Smooth muscle cell (in vitro differentiated cells): ENCODE results near the gene BBS12. TPM values are rescaled to one million over a fixed set of nuclear protein-coding genes. Genes with fewer than 3 reads are reported as not detected.

Experiments used
- DNase-seq: peaks from one replicate; lab custom pipeline; 2025; ENCODE audit not compliant: unreplicated experiment; lab: John Stamatoyannopoulos, UW
- H2AFZ ChIP-seq: fragments of 200-600 bp; sonication (generic); 2 replicates; pipeline ENCODE4 v1.6.0; 2016; ENCODE audit warnings: antibody characterized with exemption, low read depth, mild to moderate bottlenecking
- H3F3A ChIP-seq: fragments of 200-600 bp; sonication (generic); 2 replicates; pipeline ENCODE4 v1.6.0; 2017; ENCODE audit warnings: antibody characterized with exemption, low read depth
- H3K27ac ChIP-seq: fragments of 200-600 bp; sonication (generic); 2 replicates; pipeline ENCODE4 v1.5.1; 2016; ENCODE audit warnings: low read depth, mild to moderate bottlenecking
- H3K27me3 ChIP-seq: fragments of 200-600 bp; sonication (generic); 2 replicates; pipeline ENCODE4 v1.6.1; 2016; ENCODE audit warnings: low read depth, mild to moderate bottlenecking
- H3K36me3 ChIP-seq: fragments of 200-600 bp; sonication (generic); 2 replicates; pipeline ENCODE4 v1.5.1; 2016; ENCODE audit warnings: low read depth
- H3K4me1 ChIP-seq: fragments of 200-600 bp; sonication (generic); 2 replicates; pipeline ENCODE4 v1.5.1; 2016; ENCODE audit warnings: low read depth
- H3K4me2 ChIP-seq: fragments of 200-600 bp; sonication (generic); 2 replicates; pipeline ENCODE4 v1.6.0; 2016; ENCODE audit warnings: mild to moderate bottlenecking
- H3K4me3 ChIP-seq: fragments of 200-600 bp; sonication (generic); 2 replicates; pipeline ENCODE4 v1.5.1; 2016; ENCODE audit warnings: mild to moderate bottlenecking
- H3K79me2 ChIP-seq: fragments of 200-600 bp; sonication (generic); 2 replicates; pipeline ENCODE4 v1.6.0; 2016; ENCODE audit warnings: low read depth, mild to moderate bottlenecking
- H3K9ac ChIP-seq: fragments of 200-600 bp; sonication (generic); 2 replicates; pipeline ENCODE4 v1.6.0; 2016; ENCODE audit warnings: low read depth
- H3K9me3 ChIP-seq: fragments of 200-600 bp; sonication (generic); replicated peaks from 2 replicates; pipeline ENCODE4 v1.5.1; 2016; ENCODE audit warnings: low read depth
- H4K20me1 ChIP-seq: fragments of 200-600 bp; sonication (generic); 2 replicates; pipeline ENCODE4 v1.6.0; 2016; ENCODE audit warnings: low read depth
- WGBS: methylation state at CpG from one replicate; pipeline ENCODE4 v1.1.7; 2016; ENCODE audit warnings: low lambda C conversion rate; 5-methylcytosine and 5-hydroxymethylcytosine counted together
- polyA plus RNA-seq: library from polyadenylated mRNA; unstranded; fragments of >200 nt; fragmentation: Nextera tagmentation; extraction: Ambion mirVana; gene quantifications from 2 replicates; pipeline ENCODE4 v1.2.1, GENCODE V29; 2016
- total RNA-seq: library from RNA; depleted of rRNA; stranded (reverse); fragments of >200 nt; gene quantifications from 2 replicates; pipeline ENCODE4 v1.2.3, GENCODE V29; 2014
- TF ChIP-seq, protein P1 (sequence below): fragments of 200-600 bp; sonication (generic); IDR thresholded peaks from 2 replicates; pipeline ENCODE4 v1.5.1; 2017; ENCODE audit warnings: borderline replicate concordance, mild to moderate bottlenecking, antibody characterized with exemption; ENCODE audit not compliant: insufficient read depth, poor library complexity, severe bottlenecking

The BBS12 gene
- total and polyA plus RNA-seq, 2 experiments from 2014 or later: 3.6 to 3.7 TPM

DNA sequence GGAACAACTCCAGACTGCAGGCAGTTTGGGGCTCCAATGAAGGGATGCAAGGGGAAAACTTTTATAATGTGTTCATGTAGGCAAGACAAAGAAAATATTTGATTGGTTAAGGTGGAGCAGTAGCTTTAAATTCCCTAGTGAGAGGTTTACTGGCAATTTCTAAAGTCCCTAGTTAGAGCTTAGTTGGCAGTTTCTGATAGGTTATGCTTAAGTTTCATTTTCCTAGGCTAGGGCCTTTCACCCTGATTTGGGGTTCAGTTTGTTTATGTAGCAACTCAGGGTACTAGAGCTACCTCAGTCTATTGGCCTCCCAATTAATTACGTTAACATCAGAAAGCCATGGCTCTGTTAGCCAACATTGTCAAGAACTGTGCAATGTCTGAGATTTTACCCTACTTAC is 14.6 kb downstream of the BBS12 start:
- Histone ChIP-seq H4K20me1 (no peaks in the 10 kb centered on the region), H3K4me2 (no peak overlapping the region), H3K27me3 (no peaks in the 10 kb centered on the region), H3K36me3 (no peaks in the 10 kb centered on the region), H3K27ac (no peak overlapping the region), H3K4me3 (no peak overlapping the region), H3K9ac (no peak overlapping the region), H3K4me1 (no peaks in the 10 kb centered on the region), H3K79me2 (no peaks in the 10 kb centered on the region), H3K9me3 (no peaks in the 10 kb centered on the region), H2AFZ (no peak overlapping the region), H3F3A (no peaks in the 10 kb centered on the region)
- WGBS: 50% methylated on average over 1 of the region's 1 CpG
- TF ChIP-seq, protein P1, sequence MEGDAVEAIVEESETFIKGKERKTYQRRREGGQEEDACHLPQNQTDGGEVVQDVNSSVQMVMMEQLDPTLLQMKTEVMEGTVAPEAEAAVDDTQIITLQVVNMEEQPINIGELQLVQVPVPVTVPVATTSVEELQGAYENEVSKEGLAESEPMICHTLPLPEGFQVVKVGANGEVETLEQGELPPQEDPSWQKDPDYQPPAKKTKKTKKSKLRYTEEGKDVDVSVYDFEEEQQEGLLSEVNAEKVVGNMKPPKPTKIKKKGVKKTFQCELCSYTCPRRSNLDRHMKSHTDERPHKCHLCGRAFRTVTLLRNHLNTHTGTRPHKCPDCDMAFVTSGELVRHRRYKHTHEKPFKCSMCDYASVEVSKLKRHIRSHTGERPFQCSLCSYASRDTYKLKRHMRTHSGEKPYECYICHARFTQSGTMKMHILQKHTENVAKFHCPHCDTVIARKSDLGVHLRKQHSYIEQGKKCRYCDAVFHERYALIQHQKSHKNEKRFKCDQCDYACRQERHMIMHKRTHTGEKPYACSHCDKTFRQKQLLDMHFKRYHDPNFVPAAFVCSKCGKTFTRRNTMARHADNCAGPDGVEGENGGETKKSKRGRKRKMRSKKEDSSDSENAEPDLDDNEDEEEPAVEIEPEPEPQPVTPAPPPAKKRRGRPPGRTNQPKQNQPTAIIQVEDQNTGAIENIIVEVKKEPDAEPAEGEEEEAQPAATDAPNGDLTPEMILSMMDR: no peak
- no peak for DNase-seq

DNA sequence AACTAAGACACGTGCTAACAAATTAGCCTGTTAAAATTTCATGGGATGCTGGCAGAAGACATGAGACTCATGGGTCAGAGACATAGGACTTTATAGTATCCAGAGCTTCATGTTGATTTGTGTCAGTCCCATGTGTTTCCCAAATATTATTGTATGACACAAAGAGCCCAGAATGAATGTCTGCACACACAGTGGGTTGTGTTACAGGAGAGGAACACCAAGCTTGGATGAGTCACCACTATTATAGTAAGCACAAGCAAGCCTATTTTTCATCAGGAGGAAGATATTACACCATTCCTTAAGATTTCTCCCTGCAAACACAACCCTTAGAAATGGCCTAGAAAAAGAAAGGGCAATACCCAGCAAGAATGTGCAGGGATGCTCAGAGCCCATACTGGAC is 15.4 kb downstream of the BBS12 start:
- Histone ChIP-seq H3K36me3 (no peaks in the 10 kb centered on the region), H3K4me3 (no peak overlapping the region), H3K79me2 (no peaks in the 10 kb centered on the region), H3K4me2 (no peak overlapping the region), H3F3A (no peaks in the 10 kb centered on the region), H3K9ac (no peak overlapping the region), H2AFZ (peak overlapping the region; percentile 39), H3K4me1 (no peaks in the 10 kb centered on the region), H3K27me3 (no peaks in the 10 kb centered on the region), H3K9me3 (no peaks in the 10 kb centered on the region), H4K20me1 (no peaks in the 10 kb centered on the region), H3K27ac (no peak overlapping the region)
- TF ChIP-seq, protein P1: no peak
- no peak for DNase-seq
- WGBS: 92% methylated on average over 1 of the region's 1 CpG

DNA sequence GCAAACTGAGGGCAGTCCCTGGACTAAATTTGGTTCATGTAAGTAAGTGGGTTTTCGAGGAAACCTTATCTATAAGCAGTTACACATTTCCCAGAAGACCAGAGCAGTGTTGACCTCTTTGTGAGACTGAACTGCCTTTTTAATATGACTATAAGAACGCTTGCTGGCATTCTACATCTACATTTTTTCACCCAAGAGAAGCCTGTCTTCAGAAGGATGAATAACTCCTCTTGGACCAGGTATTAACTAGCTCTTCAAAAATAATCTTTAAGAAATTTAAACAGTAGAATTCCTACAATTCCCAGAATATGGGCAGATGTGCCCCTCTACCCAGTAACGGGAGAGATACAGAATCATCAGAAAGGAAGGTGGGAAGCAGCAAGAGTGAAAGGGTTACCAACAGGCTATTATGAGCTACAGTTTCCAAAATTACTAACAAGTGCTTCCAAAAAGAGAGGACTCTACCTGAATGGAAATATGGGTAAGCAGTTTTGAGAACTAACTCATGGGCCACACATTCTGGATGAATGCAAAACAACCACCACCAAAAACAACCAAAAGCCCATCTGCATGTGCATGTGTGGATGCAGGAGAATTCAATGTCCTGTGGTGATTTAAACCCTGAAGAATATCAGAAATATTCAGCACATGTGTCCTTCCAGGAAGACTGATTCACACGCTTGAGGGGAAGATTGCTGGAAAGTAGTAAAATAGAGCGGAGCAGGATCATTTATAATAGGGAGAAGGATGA is 17.4 kb downstream of the BBS12 start:
- no peak overlapping the region for H3K4me2 ChIP-seq
- H3K9ac ChIP-seq: no peak overlapping the region
- TF ChIP-seq, protein P1: no peak
- H2AFZ ChIP-seq: peak overlapping the region; percentile 46
- no peaks in the 10 kb centered on the region for H4K20me1 ChIP-seq
- 71% methylated on average over 5 of the region's 5 CpGs for WGBS
- no peaks in the 10 kb centered on the region for H3K4me1 ChIP-seq
- no peaks in the 10 kb centered on the region for H3F3A ChIP-seq
- no peaks in the 10 kb centered on the region for H3K27me3 ChIP-seq
- no peak overlapping the region for H3K4me3 ChIP-seq
- H3K79me2 ChIP-seq: no peaks in the 10 kb centered on the region
- H3K9me3 ChIP-seq: no peaks in the 10 kb centered on the region
- DNase-seq: no peak
- no peaks in the 10 kb centered on the region for H3K36me3 ChIP-seq
- no peak overlapping the region for H3K27ac ChIP-seq

DNA sequence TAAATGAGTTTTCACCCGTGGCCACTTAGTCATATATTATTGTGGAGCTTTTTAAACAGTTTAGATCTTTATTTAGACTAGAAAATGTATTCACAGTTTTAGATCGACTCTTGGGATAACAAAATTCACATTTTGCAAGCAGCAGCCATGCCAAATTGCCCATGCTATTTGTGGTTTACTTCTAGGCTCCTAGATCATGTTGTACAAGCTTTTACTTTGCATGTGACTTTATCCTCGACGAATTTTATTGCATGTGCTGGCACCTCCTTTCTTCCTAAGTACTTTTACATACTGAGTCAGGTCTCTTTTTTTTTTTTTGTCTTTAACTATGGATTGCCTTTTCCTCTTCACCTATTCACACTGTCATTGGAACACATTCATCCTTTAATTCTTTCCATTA is 23.2 kb downstream of the BBS12 start:
- Histone ChIP-seq H3K4me1 (peaks cover 4% of the 10 kb centered on the region), H3K4me2 (no peak overlapping the region), H4K20me1 (no peaks in the 10 kb centered on the region), H3K27ac (no peak overlapping the region), H3K9me3 (no peaks in the 10 kb centered on the region), H3K79me2 (no peaks in the 10 kb centered on the region), H3K27me3 (no peaks in the 10 kb centered on the region), H3F3A (no peaks in the 10 kb centered on the region), H3K4me3 (no peak overlapping the region), H3K9ac (no peak overlapping the region), H3K36me3 (no peaks in the 10 kb centered on the region), H2AFZ (no peak overlapping the region)
- 59% methylated on average over 4 of the region's 4 CpGs for WGBS
- no peak for DNase-seq
- TF ChIP-seq, protein P1: no peak
